Lower leg skin (tissue), 3 donors: ENCODE results near the gene RAPH1.

Source experiments
- POLR2A ChIP-seq, 2 donors: fragments of 450-650 bp; IDR thresholded peaks; one replicate each; pipeline ENCODE4 v1.6.1; 2016 to 2017; ENCODE audit warnings: antibody characterized with exemption in 2 of 2, mild to moderate bottlenecking in 1 of 2, moderate library complexity in 1 of 2
- TF ChIP-seq, protein P1 (sequence below), 3 donors: fragments of 450-650 bp; IDR thresholded peaks; one replicate each; pipeline ENCODE4 v1.5.1; 2016; ENCODE audit warnings: antibody characterized with exemption in 3 of 3, mild to moderate bottlenecking in 3 of 3, moderate library complexity in 2 of 3

DNA sequence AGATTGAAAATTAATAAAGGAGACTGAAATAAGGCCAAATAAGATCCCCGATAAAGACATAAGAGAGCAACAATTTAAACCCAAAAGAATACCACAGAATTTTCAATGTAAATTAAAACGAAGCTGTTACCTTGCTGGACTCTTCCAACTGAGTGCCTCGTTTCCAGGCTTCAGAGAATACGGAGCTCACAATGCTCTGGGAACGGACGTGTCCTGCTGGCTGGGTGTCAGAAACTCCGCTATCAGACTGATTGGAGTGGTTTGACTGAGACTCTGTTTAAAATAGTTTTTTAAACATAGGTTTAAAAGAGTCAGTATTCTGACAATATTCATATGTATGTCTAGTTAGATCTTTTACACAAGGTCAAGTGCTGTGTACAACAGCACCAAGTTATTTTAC, 90.4 kb downstream of the RAPH1 start:
- TF ChIP-seq, protein P1, sequence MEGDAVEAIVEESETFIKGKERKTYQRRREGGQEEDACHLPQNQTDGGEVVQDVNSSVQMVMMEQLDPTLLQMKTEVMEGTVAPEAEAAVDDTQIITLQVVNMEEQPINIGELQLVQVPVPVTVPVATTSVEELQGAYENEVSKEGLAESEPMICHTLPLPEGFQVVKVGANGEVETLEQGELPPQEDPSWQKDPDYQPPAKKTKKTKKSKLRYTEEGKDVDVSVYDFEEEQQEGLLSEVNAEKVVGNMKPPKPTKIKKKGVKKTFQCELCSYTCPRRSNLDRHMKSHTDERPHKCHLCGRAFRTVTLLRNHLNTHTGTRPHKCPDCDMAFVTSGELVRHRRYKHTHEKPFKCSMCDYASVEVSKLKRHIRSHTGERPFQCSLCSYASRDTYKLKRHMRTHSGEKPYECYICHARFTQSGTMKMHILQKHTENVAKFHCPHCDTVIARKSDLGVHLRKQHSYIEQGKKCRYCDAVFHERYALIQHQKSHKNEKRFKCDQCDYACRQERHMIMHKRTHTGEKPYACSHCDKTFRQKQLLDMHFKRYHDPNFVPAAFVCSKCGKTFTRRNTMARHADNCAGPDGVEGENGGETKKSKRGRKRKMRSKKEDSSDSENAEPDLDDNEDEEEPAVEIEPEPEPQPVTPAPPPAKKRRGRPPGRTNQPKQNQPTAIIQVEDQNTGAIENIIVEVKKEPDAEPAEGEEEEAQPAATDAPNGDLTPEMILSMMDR (IDR thresholded peaks at IDR 0.05) = no peak
- TF ChIP-seq POLR2A (IDR thresholded peaks at IDR 0.05) = no peak
